ENCODE results near the gene NDUFB6. TPM values are rescaled to one million over a fixed set of nuclear protein-coding genes. Genes with fewer than 3 reads are reported as not detected.

NDUFB6 gene
- total and polyA plus RNA-seq, 7 experiments from 2014 or later, result 10.4 to 75.9 (median 14.6) TPM

- intact Hi-C loops (cut with micrococcal nuclease), result no loop called here
- no peak overlapping the region for H3K27ac ChIP-seq (ENCODE audit: low read depth, low read length)
- no peak for ATAC-seq
- H3K36me3 ChIP-seq (ENCODE audit: control insufficient read depth in 2 of 3, insufficient read depth in 3 of 3, low read length in 3 of 3), result peaks cover 6 to 26% (median 12%) of the 10 kb centered on the region in 3 experiments
- H3K4me3 ChIP-seq (ENCODE audit: low read length), result no peak overlapping the region
- Mint-ChIP-seq H3K4me1 (peaks cover 0 to 27% (median 11%) of the 10 kb centered on the region in 7 donors), H3K27ac (peak overlapping the region in 3 of 9 donors; percentile 61 to 81 (median 74)), H3K9me3 (no peaks in the 10 kb centered on the region), H3K4me3 (no peak overlapping the region), H3K27me3 (no peaks in the 10 kb centered on the region), H3K36me3 (peaks cover 5 to 29% (median 18%) of the 10 kb centered on the region in 5 donors)
- DNase-seq, result no peak
- ChIA-PET CTCF (interaction anchor here (1.0 kb wide), 1 partner anchor 124 kb away, joined by 3 read pairs; no protein-coding TSS in a partner anchor), POLR2A (interaction anchor here (1.0 to 1.6 kb wide), 2 partner anchors 22 to 119 kb away, joined by 3 to 7 read pairs; partner anchors contain the start of gene ACO1)
- H3K9me3 ChIP-seq (ENCODE audit: control insufficient read depth in 2 of 3, low read length in 3 of 3), result no peaks in the 10 kb centered on the region
- no peaks in the 10 kb centered on the region for H3K27me3 ChIP-seq (ENCODE audit: control insufficient read depth in 2 of 2, insufficient read depth in 2 of 2, low read length in 2 of 2)
- H3K4me1 ChIP-seq (ENCODE audit: control insufficient read depth in 2 of 2, insufficient read depth in 2 of 2, low read length in 2 of 2), result peaks cover 0 to 3% of the 10 kb centered on the region in 2 donors
Observed at GRCh38 chr9:32503008-32503407, 70.0 kb downstream of the NDUFB6 start.

Other genes with a start within 250 kb of the NDUFB6 start
- gene ACO1, start 188.5 kb downstream of the NDUFB6 start, total RNA-seq, result 10 to 100 TPM in 1 of 5 experiments, 1 to 10 TPM in 4; 4.7 to 10.5 (median 7.4) TPM
- 10 to 100 TPM in 1 of 2 donors, 1 to 10 TPM in 1; 9.6 to 12.3 TPM for gene ACO1, start 188.5 kb downstream of the NDUFB6 start, polyA plus RNA-seq
- gene RIGI, start 47.0 kb downstream of the NDUFB6 start, total RNA-seq, result 10 to 100 TPM in 4 of 5 experiments, 1 to 10 TPM in 1; 8.6 to 29.6 (median 26.8) TPM
- gene RIGI, start 47.0 kb downstream of the NDUFB6 start, polyA plus RNA-seq, result 10 to 100 TPM; 12.6 to 17.3 TPM
- 10 to 100 TPM; 15.1 to 38.5 (median 25.7) TPM for gene SMIM27, start 20.8 kb downstream of the NDUFB6 start, total RNA-seq
- gene SMIM27, start 20.8 kb downstream of the NDUFB6 start, polyA plus RNA-seq, result 100 to 1,000 TPM in 1 of 2 donors, 10 to 100 TPM in 1; 41.3 to 108 TPM
- 10 to 100 TPM; 12.1 to 27.3 (median 22.5) TPM for gene TOPORS, start 20.6 kb downstream of the NDUFB6 start, total RNA-seq
- gene TOPORS, start 20.6 kb downstream of the NDUFB6 start, polyA plus RNA-seq, result 10 to 100 TPM; 24.4 to 24.7 TPM
- gene TAF1L, start 62.5 kb upstream of the NDUFB6 start, total RNA-seq, result under 1 TPM in 3 of 5 experiments, not detected in 2; 0.05 TPM
- not detected for gene TAF1L, start 62.5 kb upstream of the NDUFB6 start, polyA plus RNA-seq
- gene TMEM215, start 210.4 kb upstream of the NDUFB6 start, total RNA-seq, result not detected
- not detected for gene TMEM215, start 210.4 kb upstream of the NDUFB6 start, polyA plus RNA-seq

Data from naive thymus-derived CD4-positive, alpha-beta T cell (primary cell).